OCI-LY3 (cell line): ENCODE data around the gene RNF169.

ENCODE experiments used
- H2AFZ ChIP-seq: fragments of 200-600, 300-600 bp; shearing (Covaris generic); 2 replicates; pipeline ENCODE4 v1.6.0; 2014; ENCODE audit warnings: antibody characterized with exemption, low read depth, low read length
- H3K27ac ChIP-seq: fragments of 200-600, 300-600 bp; sonication (generic); 2 replicates; pipeline ENCODE4 v1.5.1; 2014; ENCODE audit warnings: mild to moderate bottlenecking, low read length, moderate library complexity, mixed read lengths
- H3K27me3 ChIP-seq: fragments of 200-600, 300-600 bp; sonication (generic); 2 replicates; pipeline ENCODE4 v1.6.1; 2014; ENCODE audit warnings: low read depth, low read length, mixed read lengths
- H3K36me3 ChIP-seq: fragments of 200-600, 300-600 bp; sonication (generic); replicated peaks from 2 replicates; pipeline ENCODE3; 2014; ENCODE audit warnings: low read depth, low read length, mixed read lengths
- H3K4me1 ChIP-seq: fragments of 300-600, 200-600 bp; sonication (generic); 2 replicates; pipeline ENCODE4 v1.6.1; 2014; ENCODE audit warnings: low read length, mixed read lengths
- H3K4me2 ChIP-seq: fragments of 200-600, 300-600 bp; sonication (generic); 2 replicates; pipeline ENCODE4 v1.6.1; 2014; ENCODE audit warnings: low read length, mixed read lengths
- H3K4me3 ChIP-seq: fragments of 300-600, 200-600 bp; sonication (generic); 2 replicates; pipeline ENCODE4 v1.5.1; 2014; ENCODE audit warnings: antibody characterized with exemption, mild to moderate bottlenecking, low read length, moderate library complexity
- H3K79me2 ChIP-seq: fragments of 300-600, 200-600 bp; shearing (Covaris generic); 2 replicates; pipeline ENCODE4 v1.6.1; 2014; ENCODE audit warnings: mild to moderate bottlenecking, low read length, mixed read lengths
- H3K9ac ChIP-seq: fragments of 300-600, 200-600 bp; shearing (Covaris generic); 2 replicates; pipeline ENCODE4 v1.6.0; 2014; ENCODE audit warnings: mild to moderate bottlenecking, low read length, moderate library complexity
- H3K9me3 ChIP-seq: fragments of 200-600, 300-600 bp; shearing (Covaris generic); 2 replicates; pipeline ENCODE4 v1.6.1; 2014; ENCODE audit warnings: low read length, mixed read lengths; ENCODE audit not compliant: insufficient read depth
- H4K20me1 ChIP-seq: fragments of 200-600, 300-600 bp; sonication (generic); 2 replicates; pipeline ENCODE4 v1.6.1; 2016; ENCODE audit warnings: low read length, mixed read lengths; ENCODE audit not compliant: insufficient read depth
- EZH2phosphoT487 ChIP-seq: fragments of 200-600 bp; shearing (Covaris generic); IDR thresholded peaks from 2 replicates; pipeline ENCODE4 v1.6.1; 2018; ENCODE audit warnings: antibody characterized with exemption, mixed run types, low read depth
- TF ChIP-seq, protein P1 (sequence below): fragments of 200-600, 300-600 bp; sonication (generic); IDR thresholded peaks from 2 replicates; pipeline ENCODE4 v1.5.1; 2014; ENCODE audit warnings: antibody characterized with exemption, low read length, low read depth

Gene RNF169

DNA sequence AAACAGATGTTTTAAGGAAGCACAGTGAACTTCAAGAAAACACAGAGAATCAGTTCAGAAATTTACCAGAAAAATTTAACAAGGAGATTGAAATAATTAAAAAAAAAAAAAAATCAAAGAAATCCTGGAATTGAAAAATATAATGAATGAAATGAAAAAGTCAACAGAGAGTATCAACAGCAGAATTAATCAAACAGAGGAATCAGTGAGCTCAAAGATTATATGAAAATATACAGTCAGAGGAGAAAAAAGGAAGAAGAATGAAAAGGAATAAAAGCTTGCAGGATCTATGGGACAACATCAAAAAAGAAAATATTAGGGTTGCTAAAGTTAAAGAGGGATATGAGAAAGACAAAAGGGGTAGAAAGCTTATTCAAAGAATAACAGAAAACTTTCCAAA lies 117.9 kb downstream of the RNF169 start:
- Histone ChIP-seq H3K4me1 (no peaks in the 10 kb centered on the region), H3K79me2 (no peaks in the 10 kb centered on the region), H3K27ac (no peak overlapping the region), H3K4me2 (no peak overlapping the region), H3K27me3 (no peaks in the 10 kb centered on the region), H3K9me3 (peaks cover 63% of the 10 kb centered on the region), H3K9ac (no peak overlapping the region), H4K20me1 (no peaks in the 10 kb centered on the region), H3K36me3 (peaks cover 92% of the 10 kb centered on the region), H3K4me3 (no peak overlapping the region), H2AFZ (no peak overlapping the region)
- TF ChIP-seq, protein P1, sequence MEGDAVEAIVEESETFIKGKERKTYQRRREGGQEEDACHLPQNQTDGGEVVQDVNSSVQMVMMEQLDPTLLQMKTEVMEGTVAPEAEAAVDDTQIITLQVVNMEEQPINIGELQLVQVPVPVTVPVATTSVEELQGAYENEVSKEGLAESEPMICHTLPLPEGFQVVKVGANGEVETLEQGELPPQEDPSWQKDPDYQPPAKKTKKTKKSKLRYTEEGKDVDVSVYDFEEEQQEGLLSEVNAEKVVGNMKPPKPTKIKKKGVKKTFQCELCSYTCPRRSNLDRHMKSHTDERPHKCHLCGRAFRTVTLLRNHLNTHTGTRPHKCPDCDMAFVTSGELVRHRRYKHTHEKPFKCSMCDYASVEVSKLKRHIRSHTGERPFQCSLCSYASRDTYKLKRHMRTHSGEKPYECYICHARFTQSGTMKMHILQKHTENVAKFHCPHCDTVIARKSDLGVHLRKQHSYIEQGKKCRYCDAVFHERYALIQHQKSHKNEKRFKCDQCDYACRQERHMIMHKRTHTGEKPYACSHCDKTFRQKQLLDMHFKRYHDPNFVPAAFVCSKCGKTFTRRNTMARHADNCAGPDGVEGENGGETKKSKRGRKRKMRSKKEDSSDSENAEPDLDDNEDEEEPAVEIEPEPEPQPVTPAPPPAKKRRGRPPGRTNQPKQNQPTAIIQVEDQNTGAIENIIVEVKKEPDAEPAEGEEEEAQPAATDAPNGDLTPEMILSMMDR: no peak
- TF ChIP-seq EZH2phosphoT487: no peak

DNA sequence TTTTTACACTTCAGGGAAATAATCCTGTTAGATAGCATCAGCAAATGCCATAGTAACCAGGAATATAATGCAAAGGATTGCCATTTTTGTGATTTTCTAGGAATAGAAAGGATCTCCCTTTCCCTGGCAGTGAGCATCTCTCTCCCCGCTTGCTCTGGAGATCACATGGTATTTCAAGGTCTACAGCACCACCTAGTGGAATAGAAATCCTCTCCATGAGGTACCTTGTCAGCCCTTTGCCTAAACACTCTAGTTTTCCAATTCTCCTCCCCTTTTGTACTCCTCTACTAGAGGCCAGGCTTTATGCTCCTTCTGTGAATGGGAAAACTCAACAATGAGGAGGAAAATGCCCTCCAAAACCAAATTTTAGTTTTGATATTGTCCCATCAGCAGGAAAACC lies 121.8 kb downstream of the RNF169 start:
- H3K4me2 ChIP-seq: no peak overlapping the region
- H3K27me3 ChIP-seq: no peaks in the 10 kb centered on the region
- H3K9ac ChIP-seq: no peak overlapping the region
- H3K4me1 ChIP-seq: no peaks in the 10 kb centered on the region
- peaks cover 87% of the 10 kb centered on the region for H3K36me3 ChIP-seq
- peaks cover 61% of the 10 kb centered on the region for H3K9me3 ChIP-seq
- no peak overlapping the region for H3K27ac ChIP-seq
- no peak overlapping the region for H2AFZ ChIP-seq
- no peaks in the 10 kb centered on the region for H4K20me1 ChIP-seq
- no peak overlapping the region for H3K4me3 ChIP-seq
- no peak for TF ChIP-seq EZH2phosphoT487
- TF ChIP-seq, protein P1: peak; percentile 57
- H3K79me2 ChIP-seq: no peaks in the 10 kb centered on the region

- Histone ChIP-seq H3K4me3 (no peak overlapping the region), H2AFZ (no peak overlapping the region), H3K9me3 (peaks cover 55% of the 10 kb centered on the region), H3K27ac (no peak overlapping the region), H3K36me3 (peaks cover 87% of the 10 kb centered on the region), H3K4me1 (no peaks in the 10 kb centered on the region), H3K4me2 (no peak overlapping the region), H3K27me3 (no peaks in the 10 kb centered on the region), H4K20me1 (no peaks in the 10 kb centered on the region), H3K79me2 (no peaks in the 10 kb centered on the region), H3K9ac (no peak overlapping the region)
- no peak for TF ChIP-seq EZH2phosphoT487
- TF ChIP-seq, protein P1: no peak
These were observed 122.4 kb downstream of the RNF169 start for GRCh38 chr11:74871037-74871436.

GRCh38 chr11:74877132-74877531 lies 128.5 kb downstream of the RNF169 start:
- no peak overlapping the region for H3K4me2 ChIP-seq
- peaks cover 46% of the 10 kb centered on the region for H3K36me3 ChIP-seq
- no peaks in the 10 kb centered on the region for H3K27me3 ChIP-seq
- H3K9me3 ChIP-seq: peaks cover 7% of the 10 kb centered on the region; the same call in 1 of the 2 replicates
- TF ChIP-seq EZH2phosphoT487: no peak
- TF ChIP-seq, protein P1: peak; percentile 58
- H3K4me1 ChIP-seq: no peaks in the 10 kb centered on the region
- no peak overlapping the region for H2AFZ ChIP-seq
- no peak overlapping the region for H3K4me3 ChIP-seq
- no peak overlapping the region for H3K9ac ChIP-seq
- no peaks in the 10 kb centered on the region for H4K20me1 ChIP-seq
- no peak overlapping the region for H3K27ac ChIP-seq
- no peaks in the 10 kb centered on the region for H3K79me2 ChIP-seq
